ENCODE data around the gene UBE2Q1.

GRCh38 chr1:154524881-154525280 lies 33.6 kb downstream of the UBE2Q1 start:
- no peak for TF ChIP-seq CTCF (IDR thresholded peaks at IDR 0.05; ENCODE audit: low read depth, low read length)
- TF ChIP-seq EZH2phosphoT487 (IDR thresholded peaks at IDR 0.05; ENCODE audit: low read depth) = no peak

Measured in OCI-LY3 (cell line).